Adrenal gland (tissue), 5 donors: ENCODE measurements around the gene PPM1L.

Experiments
- CTCF ChIP-seq, 6 experiments: fragments of 450-650 bp in 4 of 6; fragments of 200-600 bp in 2 of 6; sonication (generic) in 1 of 6; IDR thresholded peaks; 1 replicate in 5 of 6; 2 replicates in 1 of 6; pipeline versions ENCODE4 v1.5.1 to v1.8.0; 2016 to 2021; ENCODE audit warnings: antibody characterized with exemption in 6 of 6, mild to moderate bottlenecking in 2 of 6, moderate library complexity in 1 of 6
- POLR2A ChIP-seq, 2 donors: fragments of 450-650 bp; IDR thresholded peaks; one replicate each; pipeline ENCODE4 v1.6.1; 2017; ENCODE audit warnings: antibody characterized with exemption in 2 of 2, mild to moderate bottlenecking in 2 of 2, moderate library complexity in 1 of 2
- donor health status: DM: no; HTN: no; CAD: no.

DNA sequence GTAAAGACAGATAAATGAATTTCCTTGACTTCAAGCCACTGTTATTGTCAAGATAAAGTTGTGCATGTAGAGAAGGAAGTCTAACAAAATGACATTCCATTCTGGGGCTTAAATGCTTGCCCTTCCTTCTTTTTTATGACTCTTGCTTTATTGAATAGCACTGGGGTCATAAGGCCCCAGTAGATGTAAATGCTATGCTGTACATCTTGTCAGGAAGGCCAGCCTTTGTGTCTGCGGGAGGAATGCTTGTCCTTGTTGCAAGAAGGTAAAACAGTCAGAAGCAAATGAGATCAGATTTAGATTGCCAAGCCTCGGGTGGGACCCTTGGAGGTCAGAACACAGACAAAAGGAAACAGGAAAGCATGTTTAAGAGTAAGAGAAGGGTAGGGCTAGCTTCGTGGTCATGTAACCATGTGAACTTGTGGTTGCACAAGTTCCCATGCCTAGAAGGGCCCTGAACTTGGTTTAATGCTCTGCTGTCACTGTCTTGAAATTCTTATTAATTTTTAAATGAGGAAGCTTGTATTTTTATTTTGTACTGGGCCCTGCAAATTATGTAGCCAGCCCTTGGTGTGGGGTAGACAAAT is 81.5 kb downstream of the PPM1L start:
- TF ChIP-seq CTCF (IDR thresholded peaks at IDR 0.05) (no peak), POLR2A (IDR thresholded peaks at IDR 0.05) (no peak)
